Left hindlimb (tissue), 1 donor: Measurements from ENCODE around the gene NFE2L2.
"Not testable (repeated sequence)": the region's sequence is repeated elsewhere in the genome, so short reads cannot be mapped to it uniquely, and the experiment has no call there.

Experiments
- DNase-seq: peaks from one replicate; pipeline ENCODE4 v3.0.0-alpha.2; 2018

NFE2L2 gene

GRCh38 chr2:177279847-177280246, 15.3 kb upstream of the NFE2L2 start:
- DNase-seq: no peak

- DNase-seq: no peak
These were observed 11.2 kb upstream of the NFE2L2 start for GRCh38 chr2:177275743-177276055.

- no peak for DNase-seq
These were observed 10.7 kb upstream of the NFE2L2 start for GRCh38 chr2:177275040-177275742.

- no peak for DNase-seq
These were observed 8.9 kb upstream of the NFE2L2 start for GRCh38 chr2:177273408-177273807.

- DNase-seq: no peak
These were observed 8.2 kb upstream of the NFE2L2 start for GRCh38 chr2:177272765-177273164.

GRCh38 chr2:177271981-177272666, 7.6 kb upstream of the NFE2L2 start:
- DNase-seq: no peak

GRCh38 chr2:177270531-177270930, 6.0 kb upstream of the NFE2L2 start:
- DNase-seq: no peak

- DNase-seq: no peak
These were observed 4.4 kb upstream of the NFE2L2 start for GRCh38 chr2:177268901-177269300.

- no peak for DNase-seq
These were observed 3.8 kb upstream of the NFE2L2 start for GRCh38 chr2:177268187-177268871.

- DNase-seq: not testable (repeated sequence)
These were observed 2.4 kb upstream of the NFE2L2 start for GRCh38 chr2:177266955-177267354.

- DNase-seq: no peak
These were observed 1.6 kb upstream of the NFE2L2 start for GRCh38 chr2:177265824-177266817.

GRCh38 chr2:177264209-177264692, 276 bp downstream of the NFE2L2 start:
- no peak for DNase-seq

- DNase-seq: peak; percentile 97
These were observed 897 bp downstream of the NFE2L2 start for GRCh38 chr2:177263451-177264208.

- no peak for DNase-seq
These were observed 1.5 kb downstream of the NFE2L2 start for GRCh38 chr2:177262958-177263450.

- DNase-seq: no peak
These were observed 2.4 kb downstream of the NFE2L2 start for GRCh38 chr2:177262092-177262491.

GRCh38 chr2:177261116-177262060, 3.1 kb downstream of the NFE2L2 start:
- no peak for DNase-seq

- DNase-seq: no peak
These were observed 4.1 kb downstream of the NFE2L2 start for GRCh38 chr2:177260379-177260778.

- DNase-seq: no peak
These were observed 6.5 kb downstream of the NFE2L2 start for GRCh38 chr2:177258059-177258458.

- DNase-seq: no peak
These were observed 7.1 kb downstream of the NFE2L2 start for GRCh38 chr2:177257471-177257870.

- DNase-seq: no peak
These were observed 7.8 kb downstream of the NFE2L2 start for GRCh38 chr2:177256695-177257094.

GRCh38 chr2:177256026-177256425, 8.5 kb downstream of the NFE2L2 start:
- DNase-seq: no peak
